ENCODE results near the gene EIF5.
A peak's percentile ranks its signal among the peaks of the same experiment; 100 is the strongest.

EIF5 gene

GRCh38 chr14:103290056-103290455, 44.0 kb upstream of the EIF5 start:
- TF ChIP-seq, protein P1, sequence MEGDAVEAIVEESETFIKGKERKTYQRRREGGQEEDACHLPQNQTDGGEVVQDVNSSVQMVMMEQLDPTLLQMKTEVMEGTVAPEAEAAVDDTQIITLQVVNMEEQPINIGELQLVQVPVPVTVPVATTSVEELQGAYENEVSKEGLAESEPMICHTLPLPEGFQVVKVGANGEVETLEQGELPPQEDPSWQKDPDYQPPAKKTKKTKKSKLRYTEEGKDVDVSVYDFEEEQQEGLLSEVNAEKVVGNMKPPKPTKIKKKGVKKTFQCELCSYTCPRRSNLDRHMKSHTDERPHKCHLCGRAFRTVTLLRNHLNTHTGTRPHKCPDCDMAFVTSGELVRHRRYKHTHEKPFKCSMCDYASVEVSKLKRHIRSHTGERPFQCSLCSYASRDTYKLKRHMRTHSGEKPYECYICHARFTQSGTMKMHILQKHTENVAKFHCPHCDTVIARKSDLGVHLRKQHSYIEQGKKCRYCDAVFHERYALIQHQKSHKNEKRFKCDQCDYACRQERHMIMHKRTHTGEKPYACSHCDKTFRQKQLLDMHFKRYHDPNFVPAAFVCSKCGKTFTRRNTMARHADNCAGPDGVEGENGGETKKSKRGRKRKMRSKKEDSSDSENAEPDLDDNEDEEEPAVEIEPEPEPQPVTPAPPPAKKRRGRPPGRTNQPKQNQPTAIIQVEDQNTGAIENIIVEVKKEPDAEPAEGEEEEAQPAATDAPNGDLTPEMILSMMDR (IDR thresholded peaks at IDR 0.05; ENCODE audit: low read depth, low read length), result no peak
- no peak overlapping the region for H3K4me3 ChIP-seq (ENCODE audit: low read depth, low read length)
- in situ Hi-C loops (cut with HindIII; ENCODE audit: low sequenced_read_pairs), result no loop called here
- DNase-seq (ENCODE audit: low read depth, low spot score), result no peak

- no peak overlapping the region for H3K4me3 ChIP-seq (ENCODE audit: low read depth, low read length)
- TF ChIP-seq, protein P1 (IDR thresholded peaks at IDR 0.05; ENCODE audit: low read depth, low read length), result no peak
- DNase-seq (ENCODE audit: low read depth, low spot score), result no peak
- in situ Hi-C loops (cut with HindIII; ENCODE audit: low sequenced_read_pairs), result no loop called here
Measured at GRCh38 chr14:103290494-103290893, 43.5 kb upstream of the EIF5 start.

- DNase-seq (ENCODE audit: low read depth, low spot score), result no peak
- TF ChIP-seq, protein P1 (IDR thresholded peaks at IDR 0.05; ENCODE audit: low read depth, low read length), result no peak
- H3K4me3 ChIP-seq (ENCODE audit: low read depth, low read length), result no peak overlapping the region
- in situ Hi-C loops (cut with HindIII; ENCODE audit: low sequenced_read_pairs), result no loop called here
Measured at GRCh38 chr14:103290961-103291360, 43.1 kb upstream of the EIF5 start.

DNA sequence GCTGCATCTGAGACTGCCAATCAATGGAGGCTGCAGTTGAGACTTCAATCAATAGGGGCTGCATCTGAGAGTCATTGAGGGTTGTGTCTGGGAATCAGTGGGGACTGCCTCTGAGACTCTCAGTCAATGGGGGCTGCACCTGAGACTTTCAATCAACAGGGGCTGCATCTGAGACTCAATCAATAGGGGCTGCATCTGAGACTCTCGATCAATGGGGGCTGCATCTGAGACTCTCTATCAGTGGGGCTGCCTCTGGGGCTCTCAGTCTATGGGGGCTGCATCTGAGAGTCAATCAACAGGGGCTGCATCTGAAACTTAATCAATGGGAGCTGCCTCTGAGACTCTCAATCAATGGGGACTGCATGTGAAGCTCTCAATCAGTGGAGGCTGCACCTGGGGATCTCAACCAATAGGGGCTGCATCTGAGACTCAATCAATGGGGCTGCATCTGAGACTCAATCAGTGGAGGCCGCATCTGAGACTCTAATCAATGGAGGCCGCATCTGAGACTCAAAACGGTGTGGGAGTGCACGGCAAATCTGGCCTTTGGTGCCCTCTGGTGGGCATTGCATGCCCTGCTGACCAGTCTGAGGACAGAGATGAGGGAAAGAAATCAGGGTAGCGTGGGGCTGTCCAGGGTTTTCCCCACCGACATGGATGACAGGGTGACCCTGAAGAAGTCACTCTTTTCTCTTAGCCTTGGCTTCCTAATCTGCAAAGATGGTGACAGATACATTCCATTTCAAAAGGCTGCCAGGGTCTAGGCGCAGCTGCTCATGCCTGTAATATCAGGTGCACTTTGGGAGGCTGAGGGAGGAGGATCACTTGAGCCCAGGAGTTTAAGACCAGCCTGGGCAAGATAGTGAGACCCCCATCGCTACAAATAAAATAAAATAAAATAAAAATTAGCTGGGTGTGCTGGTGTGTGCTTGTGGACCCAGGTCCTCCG, 41.3 kb upstream of the EIF5 start:
- peak; percentile 51 for DNase-seq (ENCODE audit: low read depth, low spot score)
- no peak overlapping the region for H3K4me3 ChIP-seq (ENCODE audit: low read depth, low read length)
- TF ChIP-seq, protein P1 (IDR thresholded peaks at IDR 0.05; ENCODE audit: low read depth, low read length), result peak; percentile 95
- in situ Hi-C loops (cut with HindIII; ENCODE audit: low sequenced_read_pairs), result no loop called here

GRCh38 chr14:103293465-103293864, 40.6 kb upstream of the EIF5 start:
- in situ Hi-C loops (cut with HindIII; ENCODE audit: low sequenced_read_pairs), result no loop called here
- H3K4me3 ChIP-seq (ENCODE audit: low read depth, low read length), result no peak overlapping the region
- no peak for DNase-seq (ENCODE audit: low read depth, low spot score)
- TF ChIP-seq, protein P1 (IDR thresholded peaks at IDR 0.05; ENCODE audit: low read depth, low read length), result no peak

DNA sequence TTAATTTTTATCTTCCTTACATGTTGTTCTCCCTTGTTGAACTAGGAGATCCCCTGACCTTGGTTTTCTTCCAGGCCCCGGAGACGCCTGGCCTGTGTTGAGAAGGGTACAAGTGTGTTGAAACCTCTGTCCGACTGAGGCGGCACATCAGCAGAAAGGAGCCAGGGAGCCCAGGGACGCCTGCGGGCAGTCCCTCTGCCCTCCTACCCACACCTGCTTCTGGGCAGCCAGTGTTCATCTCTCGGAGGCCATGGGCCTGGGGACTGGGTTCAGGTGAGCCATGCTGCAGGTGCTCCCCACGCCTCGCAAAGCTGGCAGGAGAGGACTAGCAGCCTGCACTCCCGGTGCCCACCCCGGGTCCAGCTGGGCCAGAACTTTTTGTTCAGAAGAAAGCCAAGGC, 39.9 kb upstream of the EIF5 start:
- in situ Hi-C loops (cut with HindIII; ENCODE audit: low sequenced_read_pairs), result no loop called here
- TF ChIP-seq, protein P1 (IDR thresholded peaks at IDR 0.05; ENCODE audit: low read depth, low read length), result no peak
- no peak overlapping the region for H3K4me3 ChIP-seq (ENCODE audit: low read depth, low read length)
- no peak for DNase-seq (ENCODE audit: low read depth, low spot score)

Measured in astrocyte of the spinal cord (primary cell).